IMR-90 (cell line): Measurements from ENCODE around the gene CATSPERZ. TPM values are rescaled to one million over a fixed set of nuclear protein-coding genes. Genes with fewer than 3 reads are reported as not detected.

ENCODE experiments used
- ATAC-seq: fragments of 200-7000 bp; cut with Tn5 transposase; 2 replicates; pipeline ENCODE4 v1.9.1; 2020; ENCODE audit warnings: low read depth, mild to moderate bottlenecking, moderate library complexity
- BruUV-seq: library from RNA; stranded (reverse); fragments of 400-500 nt; replicated peaks from 2 replicates; lab custom pipeline; 2021; lab: Mats Ljungman, UMichigan
- CTCF ChIA-PET: fragments of 300-600 bp; formaldehyde crosslinking; extraction: SDS; loops from one replicate; lab custom pipeline; 2021; ENCODE audit warnings: antibody characterized with exemption; lab: Yijun Ruan, JAX
- POLR2A ChIA-PET: fragments of 300-600 bp; sonication (Branson Sonifier 250); formaldehyde crosslinking; loops from one replicate; lab custom pipeline; 2022; ENCODE audit warnings: antibody characterized with exemption; ENCODE audit not compliant: unreplicated experiment; lab: Charles Lee
- DNase-seq: peaks from one replicate; pipeline ENCODE4 v3.0.0; 2013
- H2AFZ ChIP-seq: replicated peaks from 2 replicates; pipeline ENCODE3; 2013; ENCODE audit warnings: low read length, mild to moderate bottlenecking; ENCODE audit not compliant: poor library complexity
- H2AK5ac ChIP-seq: 2 replicates; pipeline ENCODE4 v1.6.1; 2013; ENCODE audit warnings: low read depth, low read length, inconsistent platforms
- H2AK9ac ChIP-seq: replicated peaks from 2 replicates; pipeline ENCODE3; 2013; ENCODE audit warnings: mild to moderate bottlenecking, low read depth, low read length, moderate library complexity; ENCODE audit not compliant: poor library complexity
- H2BK120ac ChIP-seq: 2 replicates; pipeline ENCODE4 v1.6.1; 2013; ENCODE audit warnings: low read depth, low read length, inconsistent platforms
- H2BK15ac ChIP-seq: 3 replicates; pipeline ENCODE4 v1.6.1; 2013; ENCODE audit warnings: low read depth, low read length, inconsistent platforms
- H2BK20ac ChIP-seq: 2 replicates; pipeline ENCODE4 v1.6.1; 2013; ENCODE audit warnings: low read depth, mild to moderate bottlenecking, inconsistent platforms, low read length, moderate library complexity
- H2BK5ac ChIP-seq: 2 replicates; pipeline ENCODE4 v1.6.1; 2013; ENCODE audit warnings: mild to moderate bottlenecking, low read depth, low read length, inconsistent platforms; ENCODE audit not compliant: poor library complexity, severe bottlenecking
- H3K14ac ChIP-seq: replicated peaks from 2 replicates; pipeline ENCODE4 v1.6.1; 2013; ENCODE audit warnings: low read depth, low read length, inconsistent platforms
- H3K18ac ChIP-seq: 2 replicates; pipeline ENCODE4 v1.6.1; 2013; ENCODE audit warnings: low read depth, low read length, control low read depth
- H3K23ac ChIP-seq: 2 replicates; pipeline ENCODE4 v1.6.1; 2013; ENCODE audit warnings: low read depth, low read length, inconsistent platforms
- H3K27ac ChIP-seq: 2 replicates; pipeline ENCODE4 v1.5.1; 2013; ENCODE audit warnings: mild to moderate bottlenecking, control low read depth, low read length; ENCODE audit not compliant: insufficient read depth
- H3K27me3 ChIP-seq: 2 replicates; pipeline ENCODE4 v1.6.1; 2013; ENCODE audit warnings: low read length; ENCODE audit not compliant: control insufficient read depth, insufficient read depth
- H3K36me3 ChIP-seq: 2 replicates; pipeline ENCODE4 v1.6.1; 2013; ENCODE audit warnings: low read length, mixed read lengths; ENCODE audit not compliant: control insufficient read depth, insufficient read depth
- H3K4ac ChIP-seq: 2 replicates; pipeline ENCODE4 v1.6.1; 2013; ENCODE audit warnings: low read depth, low read length, inconsistent platforms
- H3K4me1 ChIP-seq: 2 replicates; pipeline ENCODE4 v1.6.1; 2013; ENCODE audit warnings: low read length, mixed read lengths; ENCODE audit not compliant: control insufficient read depth, insufficient read depth
- H3K4me2 ChIP-seq: 2 replicates; pipeline ENCODE4 v1.6.1; 2013; ENCODE audit warnings: low read depth, mild to moderate bottlenecking, control low read depth, low read length, moderate library complexity
- H3K4me3 ChIP-seq: 2 replicates; pipeline ENCODE4 v1.5.1; 2013; ENCODE audit warnings: low read depth, mild to moderate bottlenecking, control low read depth, low read length, moderate library complexity; ENCODE audit not compliant: insufficient read depth
- H3K56ac ChIP-seq: 2 replicates; pipeline ENCODE4 v1.6.1; 2013; ENCODE audit warnings: low read length, inconsistent platforms; ENCODE audit not compliant: insufficient read depth; ENCODE audit errors: extremely low read depth
- H3K79me1 ChIP-seq, 2 experiments: 2 replicates each; pipeline ENCODE4 v1.6.1; 2013; ENCODE audit warnings: low read length in 2 of 2, inconsistent platforms in 1 of 2, low read depth in 1 of 2
- H3K9ac ChIP-seq: 2 replicates; pipeline ENCODE4 v1.6.1; 2013; ENCODE audit warnings: low read depth, low read length, control low read depth
- H3K9me1 ChIP-seq: 2 replicates; pipeline ENCODE4 v1.6.1; 2013; ENCODE audit warnings: low read length, inconsistent platforms; ENCODE audit not compliant: insufficient read depth
- H3K9me3 ChIP-seq: 2 replicates; pipeline ENCODE4 v1.6.1; 2013; ENCODE audit warnings: low read length; ENCODE audit not compliant: control insufficient read depth, insufficient read depth
- H4K20me1 ChIP-seq: 2 replicates; pipeline ENCODE4 v1.6.1; 2013; ENCODE audit warnings: low read length, inconsistent platforms; ENCODE audit not compliant: insufficient read depth
- H4K5ac ChIP-seq: 2 replicates; pipeline ENCODE4 v1.6.1; 2013; ENCODE audit warnings: mild to moderate bottlenecking, low read depth, low read length, control low read depth
- H4K8ac ChIP-seq, 2 experiments: 2 replicates each; pipeline ENCODE4 v1.6.1; 2013; ENCODE audit warnings: low read depth in 2 of 2, low read length in 2 of 2, control low read depth in 1 of 2, inconsistent platforms in 1 of 2
- H4K91ac ChIP-seq: 2 replicates; pipeline ENCODE4 v1.6.1; 2013; ENCODE audit warnings: low read depth, low read length, inconsistent platforms; ENCODE audit not compliant: insufficient read depth
- CEBPB ChIP-seq: IDR thresholded peaks from 2 replicates; pipeline ENCODE4 v1.6.1; 2012; ENCODE audit warnings: low read depth, low read length, improper control_type of control experiment
- CTCF ChIP-seq: conservative IDR thresholded peaks from 2 replicates; pipeline ENCODE4 v1.5.1; 2012; ENCODE audit warnings: mild to moderate bottlenecking, low read depth, low read length, improper control_type of control experiment
- ELK1 ChIP-seq: fragments of 150-350 bp; IDR thresholded peaks from 2 replicates; pipeline ENCODE4 v1.6.1; 2016; ENCODE audit warnings: low read depth, mild to moderate bottlenecking, low read length, moderate library complexity, borderline replicate concordance
- FOS ChIP-seq: fragments of 150-350 bp; IDR thresholded peaks from 2 replicates; pipeline ENCODE4 v1.6.1; 2016; ENCODE audit warnings: low read depth, low read length
- MAFK ChIP-seq: IDR thresholded peaks from 2 replicates; pipeline ENCODE4 v1.6.1; 2012; ENCODE audit warnings: low read depth, low read length, improper control_type of control experiment
- MAZ ChIP-seq: IDR thresholded peaks from 2 replicates; pipeline ENCODE4 v1.6.1; 2012; ENCODE audit warnings: low read depth, mild to moderate bottlenecking, low read length, improper control_type of control experiment, moderate library complexity, borderline replicate concordance
- MXI1 ChIP-seq: IDR thresholded peaks from 2 replicates; pipeline ENCODE4 v1.6.1; 2012; ENCODE audit warnings: low read depth, mild to moderate bottlenecking, low read length, moderate library complexity, borderline replicate concordance
- NFE2L2 ChIP-seq: fragments of 150-350 bp; IDR thresholded peaks from 2 replicates; pipeline ENCODE4 v1.6.1; 2016; ENCODE audit warnings: low read depth, mild to moderate bottlenecking, low read length
- RAD21 ChIP-seq: IDR thresholded peaks from 2 replicates; pipeline ENCODE4 v1.6.1; 2012; ENCODE audit warnings: low read length, improper control_type of control experiment
- RCOR1 ChIP-seq: IDR thresholded peaks from 2 replicates; pipeline ENCODE4 v1.6.1; 2012; ENCODE audit warnings: mild to moderate bottlenecking, low read length, improper control_type of control experiment; ENCODE audit not compliant: insufficient replicate concordance
- USF2 ChIP-seq: fragments of 150-350 bp; IDR thresholded peaks from 2 replicates; pipeline ENCODE4 v1.6.1; 2017; ENCODE audit warnings: mild to moderate bottlenecking, antibody characterized with exemption, low read length, low read depth
- WGBS, 2 experiments: methylation state at CpG; one replicate each; pipeline versions ENCODE4 v1.1.5 to v1.1.7; 2013; ENCODE audit warnings: missing lambda C conversion rate in 2 of 2; ENCODE audit not compliant: insufficient read length in 1 of 2; ENCODE audit errors: extremely low coverage in 2 of 2; 5-methylcytosine and 5-hydroxymethylcytosine counted together
- dilution Hi-C: fragments of 300-500 bp; cut with HindIII; formaldehyde crosslinking; loops from one replicate; pipeline ENCODE4 v1.14.3; 2018; ENCODE audit warnings: low sequenced_read_pairs; ENCODE audit not compliant: unreplicated experiment
- in situ Hi-C: fragments of 300-500 bp; cut with MboI; formaldehyde crosslinking; loops from 3 replicates; pipeline ENCODE4 v1.14.3; 2019; ENCODE audit warnings: low sequenced_read_pairs, inconsistent platforms, mixed read lengths
- intact Hi-C: fragments of 100-400 bp; cut with micrococcal nuclease; formaldehyde crosslinking; loops from 2 replicates; pipeline ENCODE4 v1.10.0; 2022
- polyA plus RNA-seq, 3 experiments: library from polyadenylated mRNA; depleted of rRNA; stranded (reverse); fragments of >200 nt; gene quantifications; 2 replicates each; pipeline ENCODE4 v1.2.3, GENCODE V29; 2012; ENCODE audit warnings: low replicate concordance in 1 of 3
- total RNA-seq: library from RNA; depleted of rRNA; stranded (reverse); fragments of >200 nt; gene quantifications from 2 replicates; pipeline ENCODE4 v1.2.3, GENCODE V29; 2012

Gene CATSPERZ
- total and polyA plus RNA-seq, 2 of the 4 experiments (the other 2 are of a cell fraction) = not detected

- peaks cover 7% of the 10 kb centered on the region for H3K4me1 ChIP-seq
- no peak overlapping the region for H2BK5ac ChIP-seq
- no peak overlapping the region for H3K27ac ChIP-seq
- H3K9ac ChIP-seq = no peak overlapping the region
- 0 out of 2 replicates have a peak, but pooled peaks cover 2% of the 10 kb centered on the region for H3K9me3 ChIP-seq
- H2AK5ac ChIP-seq = peak overlapping the region; percentile 92
- BruUV-seq = no TSS peak
- DNase-seq (peak; percentile 87), ATAC-seq (peak; percentile 84)
- peak overlapping the region; percentile 39; the same call in 1 of the 2 replicates for H2BK120ac ChIP-seq
- H3K23ac ChIP-seq = peak overlapping the region; percentile 46; the same call in 1 of the 2 replicates
- H4K5ac ChIP-seq = no peak overlapping the region; the same call in 1 of the 2 replicates
- peak overlapping the region; percentile 78 for H2AK9ac ChIP-seq
- H3K79me1 ChIP-seq = no peaks in the 10 kb centered on the region
- H3K4me2 ChIP-seq = no peak overlapping the region
- 0 out of 2 replicates have a peak, but pooled peaks cover 3% of the 10 kb centered on the region for H4K20me1 ChIP-seq
- H3K9me1 ChIP-seq = peaks cover 8% of the 10 kb centered on the region
- no peak overlapping the region for H3K4me3 ChIP-seq
- intact Hi-C loops = loop anchor here (1.0 kb wide), 1 partner anchor 27 kb away; no protein-coding TSS in a partner anchor
- H2AFZ ChIP-seq = peak overlapping the region; percentile 71
- no peak overlapping the region; the same call in 1 of the 2 replicates for H4K91ac ChIP-seq
- peak overlapping the region; percentile 31; the same call in 2 of the 3 replicates for H2BK15ac ChIP-seq
- no peaks in the 10 kb centered on the region; the same call in 1 of the 2 replicates for H3K27me3 ChIP-seq
- peak overlapping the region; percentile 5; the same call in 1 of the 2 replicates for H3K14ac ChIP-seq
- in situ Hi-C loops = no loop called here
- no peaks in the 10 kb centered on the region for H3K36me3 ChIP-seq
- H3K18ac ChIP-seq = peak overlapping the region; percentile 18; the same call in 1 of the 2 replicates
- peak overlapping the region; percentile 61 for H3K4ac ChIP-seq
- WGBS, 2 experiments = 41% methylated on average over 10 of the region's 20 CpGs; no CpG with 5 or more reads in 1 of the 2 experiments
- CTCF ChIA-PET = interaction anchor here (0.6 to 2.5 kb wide), 8 partner anchors 10 to 357 kb away, joined by 3 to 17 read pairs (median 4); partner anchors contain the start of genes PRDX5 and TRMT112
- no peak overlapping the region for H3K56ac ChIP-seq
- peak overlapping the region; percentile 48; the same call in 1 of the 2 replicates for H2BK20ac ChIP-seq
- dilution Hi-C loops = no loop called here
- POLR2A ChIA-PET = interaction anchor here (0.6 kb wide), 1 partner anchor 14 kb away, joined by 3 read pairs; the partner anchor contains the start of genes PRDX5 and TRMT112
- H4K8ac ChIP-seq = peak overlapping the region in 1 of 2 experiments; percentile 9; a peak in 1 of 4 replicates
- TF ChIP-seq MAZ (0 out of 2 replicates have a peak, but pooled peaks have one; percentile 34), FOS (no peak; the same call in 1 of the 2 replicates), ELK1 (no peak), NFE2L2 (no peak), MAFK (0 out of 2 replicates have a peak, but pooled peaks have one; percentile 5), RAD21 (peak; percentile 60), RCOR1 (no peak), MXI1 (no peak), CTCF (peak; percentile 69), USF2 (no peak), CEBPB (no peak)
These were observed 31.6 kb downstream of the CATSPERZ start for GRCh38 chr11:64331569-64332371.
